H9 (cell line): ENCODE results near the gene ALAS1. TPM values are rescaled to one million over a fixed set of nuclear protein-coding genes. Genes with fewer than 3 reads are reported as not detected.

Experiments used
- DNase-seq: peaks from one replicate; pipeline ENCODE4 v3.0.0-alpha.2; 2017
- H2AFZ ChIP-seq: one replicate; pipeline ENCODE4 v1.6.1; 2013; ENCODE audit warnings: mild to moderate bottlenecking, low read length, control low read depth, moderate library complexity
- H2AK5ac ChIP-seq: 2 replicates; pipeline ENCODE4 v1.6.1; 2013; ENCODE audit warnings: low read length, control low read depth, mixed read lengths; ENCODE audit not compliant: insufficient read length
- H2BK120ac ChIP-seq: one replicate; pipeline ENCODE4 v1.6.1; 2013; ENCODE audit warnings: low read depth, mild to moderate bottlenecking, low read length, control low read depth, inconsistent platforms; ENCODE audit not compliant: poor library complexity, severe bottlenecking
- H2BK12ac ChIP-seq: 2 replicates; pipeline ENCODE4 v1.6.1; 2013; ENCODE audit warnings: low read length, control low read depth, mixed read lengths, low read depth; ENCODE audit not compliant: insufficient read length
- H2BK15ac ChIP-seq: 2 replicates; pipeline ENCODE4 v1.6.1; 2013; ENCODE audit warnings: low read depth, low read length, control low read depth
- H2BK20ac ChIP-seq: one replicate; pipeline ENCODE4 v1.6.1; 2013; ENCODE audit warnings: low read depth, mild to moderate bottlenecking, low read length, control low read depth, inconsistent platforms; ENCODE audit not compliant: poor library complexity, severe bottlenecking
- H2BK5ac ChIP-seq: 2 replicates; pipeline ENCODE4 v1.6.1; 2013; ENCODE audit warnings: low read length, control low read depth, mixed read lengths; ENCODE audit not compliant: insufficient read length
- H3K14ac ChIP-seq: 2 replicates; pipeline ENCODE4 v1.6.1; 2013; ENCODE audit warnings: low read length, control low read depth; ENCODE audit not compliant: insufficient read depth
- H3K18ac ChIP-seq: 2 replicates; pipeline ENCODE4 v1.6.1; 2013; ENCODE audit warnings: low read depth, mild to moderate bottlenecking, mixed read lengths, low read length, control low read depth; ENCODE audit not compliant: insufficient read length
- H3K23ac ChIP-seq: 2 replicates; pipeline ENCODE4 v1.6.1; 2013; ENCODE audit warnings: low read length, control low read depth, mixed read lengths, low read depth; ENCODE audit not compliant: insufficient read length
- H3K23me2 ChIP-seq: 2 replicates; pipeline ENCODE4 v1.6.1; 2013; ENCODE audit warnings: low read depth, mild to moderate bottlenecking, mixed read lengths, low read length, control low read depth; ENCODE audit not compliant: insufficient read length, poor library complexity, severe bottlenecking
- H3K27ac ChIP-seq: 2 replicates; pipeline ENCODE4 v1.5.1; 2013; ENCODE audit warnings: low read length, control low read depth, mixed read lengths, low read depth; ENCODE audit not compliant: insufficient read length
- H3K27me3 ChIP-seq: 2 replicates; pipeline ENCODE4 v1.6.1; 2013; ENCODE audit warnings: low read length, control low read depth, inconsistent platforms; ENCODE audit not compliant: insufficient read depth
- H3K4ac ChIP-seq: 2 replicates; pipeline ENCODE4 v1.6.1; 2013; ENCODE audit warnings: low read depth, mild to moderate bottlenecking, control low read depth, inconsistent platforms, low read length, moderate library complexity
- H3K4me1 ChIP-seq: 2 replicates; pipeline ENCODE4 v1.6.1; 2013; ENCODE audit warnings: low read length, control low read depth, inconsistent platforms; ENCODE audit not compliant: insufficient read depth
- H3K4me2 ChIP-seq: 2 replicates; pipeline ENCODE4 v1.6.1; 2013; ENCODE audit warnings: low read length, control low read depth, mixed read lengths; ENCODE audit not compliant: insufficient read length, insufficient read depth
- H3K56ac ChIP-seq: 2 replicates; pipeline ENCODE4 v1.6.1; 2013; ENCODE audit warnings: low read depth, mild to moderate bottlenecking, mixed read lengths, low read length, control low read depth; ENCODE audit not compliant: insufficient read length
- H3K79me1 ChIP-seq: 2 replicates; pipeline ENCODE4 v1.6.1; 2013; ENCODE audit warnings: low read depth, mild to moderate bottlenecking, moderate library complexity, low read length, control low read depth, inconsistent platforms; ENCODE audit not compliant: insufficient read depth, poor library complexity, severe bottlenecking
- H3K79me2 ChIP-seq: 2 replicates; pipeline ENCODE4 v1.6.1; 2013; ENCODE audit warnings: low read length, control low read depth, inconsistent platforms; ENCODE audit not compliant: insufficient read depth
- H3K9ac ChIP-seq: 2 replicates; pipeline ENCODE4 v1.6.1; 2013; ENCODE audit warnings: low read length, control low read depth, mixed read lengths; ENCODE audit not compliant: insufficient read length; ENCODE audit errors: extremely low read depth
- H3K9me3 ChIP-seq: one replicate; pipeline ENCODE4 v1.6.1; 2013; ENCODE audit warnings: low read depth, low read length, inconsistent platforms; ENCODE audit not compliant: control insufficient read depth
- H3T11ph ChIP-seq: one replicate; pipeline ENCODE4 v1.6.1; 2013; ENCODE audit warnings: mild to moderate bottlenecking, low read length, control low read depth, inconsistent platforms
- H4K20me1 ChIP-seq: one replicate; pipeline ENCODE4 v1.6.1; 2013; ENCODE audit not compliant: control insufficient read depth, insufficient read length, insufficient read depth
- H4K5ac ChIP-seq: 2 replicates; pipeline ENCODE4 v1.6.1; 2013; ENCODE audit warnings: low read depth, mild to moderate bottlenecking, mixed read lengths, low read length, control low read depth; ENCODE audit not compliant: insufficient read length
- H4K8ac ChIP-seq: replicated peaks from 2 replicates; pipeline ENCODE4 v1.6.1; 2013; ENCODE audit warnings: low read length, control low read depth, mixed read lengths, low read depth; ENCODE audit not compliant: insufficient read length
- H4K91ac ChIP-seq: 2 replicates; pipeline ENCODE4 v1.6.1; 2013; ENCODE audit warnings: low read depth, mild to moderate bottlenecking, moderate library complexity, mixed read lengths, low read length, control low read depth; ENCODE audit not compliant: insufficient read length
- H3K27ac Mint-ChIP-seq, 3 experiments: 2 replicates in 2 of 3; 3 replicates in 1 of 3; pipeline ENCODE4 v1.8.0; 2020 to 2021; ENCODE audit warnings: mixed read lengths in 3 of 3, mild to moderate bottlenecking in 1 of 3, moderate library complexity in 1 of 3
- H3K27me3 Mint-ChIP-seq: 2 replicates; pipeline ENCODE4 v1.8.0; 2021; ENCODE audit warnings: low read depth, mild to moderate bottlenecking, moderate library complexity, mixed read lengths
- H3K36me3 Mint-ChIP-seq, 3 experiments: 2 replicates in 2 of 3; 3 replicates in 1 of 3; pipeline ENCODE4 v1.8.0; 2020 to 2021; ENCODE audit warnings: low read depth in 3 of 3, mixed read lengths in 3 of 3; ENCODE audit not compliant: insufficient read depth in 1 of 3
- H3K4me1 Mint-ChIP-seq, 2 experiments: 2 replicates each; pipeline ENCODE4 v1.8.0; 2020; ENCODE audit warnings: mixed read lengths in 2 of 2
- H3K4me3 Mint-ChIP-seq, 2 experiments: 2 replicates in 1 of 2; 3 replicates in 1 of 2; pipeline ENCODE4 v1.8.0; 2020 to 2021; ENCODE audit warnings: mild to moderate bottlenecking in 2 of 2, mixed read lengths in 2 of 2, moderate library complexity in 1 of 2
- H3K9me3 Mint-ChIP-seq, 2 experiments: 2 replicates in 1 of 2; 3 replicates in 1 of 2; pipeline ENCODE4 v1.8.0; 2020; ENCODE audit warnings: mild to moderate bottlenecking in 2 of 2, mixed read lengths in 2 of 2, moderate library complexity in 1 of 2
- WGBS: extraction: QIAGEN DNeasy Blood & Tissue Kit; methylation state at CpG from one replicate; pipeline ENCODE4 v1.1.7; 2013; ENCODE audit warnings: missing lambda C conversion rate, low lambda C conversion rate, mixed read lengths; ENCODE audit not compliant: insufficient read length; ENCODE audit errors: extremely low coverage; 5-methylcytosine and 5-hydroxymethylcytosine counted together
- total RNA-seq: library from RNA; stranded (reverse); gene quantifications from 2 replicates; pipeline ENCODE4 v1.2.1, GENCODE V29; 2021
- TF ChIP-seq, protein P1 (sequence below): fragments of 200-600 bp; sonication (generic); conservative IDR thresholded peaks from 3 replicates; pipeline ENCODE4 v1.8.0; 2021; ENCODE audit warnings: antibody characterized with exemption, mild to moderate bottlenecking

ALAS1 gene
- total RNA-seq, 1 experiment from 2014 or later, result 39.1 TPM

GRCh38 chr3:52218454-52218853 is 20.5 kb downstream of the ALAS1 start:
- H3K27ac Mint-ChIP-seq, result no peak overlapping the region; a peak in 1 of 7 replicates
- DNase-seq, result no peak
- H3K4ac ChIP-seq, result no peak overlapping the region
- H4K8ac ChIP-seq, result no peak overlapping the region
- TF ChIP-seq, protein P1, sequence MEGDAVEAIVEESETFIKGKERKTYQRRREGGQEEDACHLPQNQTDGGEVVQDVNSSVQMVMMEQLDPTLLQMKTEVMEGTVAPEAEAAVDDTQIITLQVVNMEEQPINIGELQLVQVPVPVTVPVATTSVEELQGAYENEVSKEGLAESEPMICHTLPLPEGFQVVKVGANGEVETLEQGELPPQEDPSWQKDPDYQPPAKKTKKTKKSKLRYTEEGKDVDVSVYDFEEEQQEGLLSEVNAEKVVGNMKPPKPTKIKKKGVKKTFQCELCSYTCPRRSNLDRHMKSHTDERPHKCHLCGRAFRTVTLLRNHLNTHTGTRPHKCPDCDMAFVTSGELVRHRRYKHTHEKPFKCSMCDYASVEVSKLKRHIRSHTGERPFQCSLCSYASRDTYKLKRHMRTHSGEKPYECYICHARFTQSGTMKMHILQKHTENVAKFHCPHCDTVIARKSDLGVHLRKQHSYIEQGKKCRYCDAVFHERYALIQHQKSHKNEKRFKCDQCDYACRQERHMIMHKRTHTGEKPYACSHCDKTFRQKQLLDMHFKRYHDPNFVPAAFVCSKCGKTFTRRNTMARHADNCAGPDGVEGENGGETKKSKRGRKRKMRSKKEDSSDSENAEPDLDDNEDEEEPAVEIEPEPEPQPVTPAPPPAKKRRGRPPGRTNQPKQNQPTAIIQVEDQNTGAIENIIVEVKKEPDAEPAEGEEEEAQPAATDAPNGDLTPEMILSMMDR, result no peak
- no peaks in the 10 kb centered on the region for H3K27me3 ChIP-seq
- H3K18ac ChIP-seq, result no peak overlapping the region
- H3K9me3 ChIP-seq, result no peaks in the 10 kb centered on the region
- H3K36me3 Mint-ChIP-seq, result peaks cover 9 to 28% (median 23%) of the 10 kb centered on the region in 3 experiments; a peak in 6 of 7 replicates
- no peak overlapping the region for H4K91ac ChIP-seq
- no peak overlapping the region for H2AK5ac ChIP-seq
- H3K4me1 ChIP-seq, result no peaks in the 10 kb centered on the region; the same call in 1 of the 2 replicates
- H3K4me2 ChIP-seq, result no peak overlapping the region
- no peak overlapping the region for H2BK15ac ChIP-seq
- no peak overlapping the region for H3K56ac ChIP-seq
- H3K27me3 Mint-ChIP-seq, result no peaks in the 10 kb centered on the region; the same call in 1 of the 2 replicates
- no peak overlapping the region for H3T11ph ChIP-seq
- H3K79me2 ChIP-seq, result no peaks in the 10 kb centered on the region
- no peak overlapping the region for H3K4me3 Mint-ChIP-seq
- no peak overlapping the region for H2BK120ac ChIP-seq
- no peak overlapping the region for H2BK5ac ChIP-seq
- H3K9me3 Mint-ChIP-seq, result no peaks in the 10 kb centered on the region; a peak in 1 of 5 replicates
- H3K79me1 ChIP-seq, result no peaks in the 10 kb centered on the region
- no peak overlapping the region for H2BK12ac ChIP-seq
- H3K9ac ChIP-seq, result no peak overlapping the region
- no peak overlapping the region for H4K5ac ChIP-seq
- H2BK20ac ChIP-seq, result no peak overlapping the region
- no peak overlapping the region; the same call in 1 of the 2 replicates for H3K14ac ChIP-seq
- no peak overlapping the region for H3K23ac ChIP-seq
- no CpG with 5 or more reads among the region's 12 CpGs for WGBS
- no peaks in the 10 kb centered on the region for H3K23me2 ChIP-seq
- H2AFZ ChIP-seq, result no peak overlapping the region
- H4K20me1 ChIP-seq, result peaks cover 3% of the 10 kb centered on the region
- H3K4me1 Mint-ChIP-seq, result peaks cover 4 to 9% of the 10 kb centered on the region in 2 experiments
- H3K27ac ChIP-seq, result no peak overlapping the region
